ENCODE results near the gene PPIL4.

GRCh38 chr6:149581349-149581748 is 35.5 kb upstream of the PPIL4 start:
- TF ChIP-seq CTCF (IDR thresholded peaks at IDR 0.05; ENCODE audit: low read depth, low read length) (no peak), EZH2phosphoT487 (IDR thresholded peaks at IDR 0.05; ENCODE audit: low read depth) (no peak)

Data from OCI-LY3 (cell line).